MG63 (cell line): ENCODE data around the gene WASF3. TPM values are rescaled to one million over a fixed set of nuclear protein-coding genes. Genes with fewer than 3 reads are reported as not detected.
A peak's percentile ranks its signal among the peaks of the same experiment; 100 is the strongest.

Experiments
- DNase-seq: peaks from one replicate; pipeline ENCODE4 v3.0.0-alpha.2; 2020
- H3K27me3 ChIP-seq: fragments of 250-450 bp; sonication (Bioruptor Pico); 2 replicates; pipeline ENCODE4 v1.5.1; 2020; ENCODE audit warnings: mild to moderate bottlenecking, moderate library complexity
- H3K36me3 ChIP-seq: fragments of 250-450 bp; sonication (Bioruptor Pico); 2 replicates; pipeline ENCODE4 v1.5.1; 2020; ENCODE audit warnings: mild to moderate bottlenecking, moderate library complexity
- H3K4me3 ChIP-seq: fragments of 250-450 bp; sonication (Bioruptor Pico); 2 replicates; pipeline ENCODE4 v1.5.1; 2020; ENCODE audit warnings: mild to moderate bottlenecking, moderate library complexity
- H3K9me3 ChIP-seq: fragments of 250-450 bp; sonication (Bioruptor Pico); 2 replicates; pipeline ENCODE4 v1.5.1; 2020; ENCODE audit warnings: mild to moderate bottlenecking, moderate library complexity
- total RNA-seq: library from RNA; depleted of rRNA; stranded (reverse); fragments of >200 nt; shearing (Covaris generic); gene quantifications from 2 replicates; pipeline ENCODE4 v1.2.3, GENCODE V29; 2014; ENCODE audit warnings: low replicate concordance

The WASF3 gene
- total RNA-seq, 1 experiment from 2014 or later, result 6.0 TPM

- Histone ChIP-seq H3K36me3 (0 out of 2 replicates have a peak, but pooled peaks cover 4% of the 10 kb centered on the region), H3K9me3 (no peaks in the 10 kb centered on the region), H3K4me3 (no peak overlapping the region), H3K27me3 (no peaks in the 10 kb centered on the region)
- DNase-seq, result no peak
These were observed 139.8 kb downstream of the WASF3 start for GRCh38 chr13:26697069-26697955.

GRCh38 chr13:26698392-26699196 lies 141.1 kb downstream of the WASF3 start:
- H3K4me3 ChIP-seq, result no peak overlapping the region

GRCh38 chr13:26699197-26699490 lies 141.7 kb downstream of the WASF3 start:
- H3K9me3 ChIP-seq, result no peaks in the 10 kb centered on the region

More at GRCh38 chr13:26698392-26699196, 141.1 kb downstream of the WASF3 start:
- peak; percentile 69 for DNase-seq
- no peaks in the 10 kb centered on the region for H3K27me3 ChIP-seq
- no peaks in the 10 kb centered on the region for H3K36me3 ChIP-seq
- H3K9me3 ChIP-seq, result no peaks in the 10 kb centered on the region

GRCh38 chr13:26705536-26705935 lies 148.1 kb downstream of the WASF3 start:
- Histone ChIP-seq H3K4me3 (no peak overlapping the region), H3K27me3 (no peaks in the 10 kb centered on the region), H3K36me3 (no peaks in the 10 kb centered on the region), H3K9me3 (no peaks in the 10 kb centered on the region)
- no peak for DNase-seq

More at GRCh38 chr13:26699197-26699490, 141.7 kb downstream of the WASF3 start:
- H3K27me3 ChIP-seq, result no peaks in the 10 kb centered on the region
- no peak overlapping the region for H3K4me3 ChIP-seq
- DNase-seq, result no peak
- H3K36me3 ChIP-seq, result no peaks in the 10 kb centered on the region

GRCh38 chr13:26706381-26706780 lies 148.9 kb downstream of the WASF3 start:
- Histone ChIP-seq H3K27me3 (no peaks in the 10 kb centered on the region), H3K9me3 (no peaks in the 10 kb centered on the region), H3K4me3 (no peak overlapping the region), H3K36me3 (no peaks in the 10 kb centered on the region)
- DNase-seq, result no peak

GRCh38 chr13:26707122-26708006 lies 149.9 kb downstream of the WASF3 start:
- H3K27me3 ChIP-seq, result no peaks in the 10 kb centered on the region
- H3K9me3 ChIP-seq, result no peaks in the 10 kb centered on the region
- no peak overlapping the region for H3K4me3 ChIP-seq
- no peaks in the 10 kb centered on the region for H3K36me3 ChIP-seq
- peak; percentile 18 for DNase-seq

- DNase-seq, result no peak
- H3K9me3 ChIP-seq, result no peaks in the 10 kb centered on the region
- H3K36me3 ChIP-seq, result no peaks in the 10 kb centered on the region
- no peak overlapping the region for H3K4me3 ChIP-seq
- H3K27me3 ChIP-seq, result no peaks in the 10 kb centered on the region
These were observed 150.5 kb downstream of the WASF3 start for GRCh38 chr13:26708007-26708297.

GRCh38 chr13:26709461-26709860 lies 152.0 kb downstream of the WASF3 start:
- Histone ChIP-seq H3K9me3 (no peaks in the 10 kb centered on the region), H3K27me3 (no peaks in the 10 kb centered on the region), H3K36me3 (no peaks in the 10 kb centered on the region), H3K4me3 (no peak overlapping the region)
- DNase-seq, result no peak

GRCh38 chr13:26710166-26710565 lies 152.7 kb downstream of the WASF3 start:
- no peaks in the 10 kb centered on the region for H3K9me3 ChIP-seq
- no peak for DNase-seq
- no peak overlapping the region for H3K4me3 ChIP-seq
- no peaks in the 10 kb centered on the region for H3K36me3 ChIP-seq
- H3K27me3 ChIP-seq, result no peaks in the 10 kb centered on the region

GRCh38 chr13:26711211-26711610 lies 153.7 kb downstream of the WASF3 start:
- Histone ChIP-seq H3K27me3 (no peaks in the 10 kb centered on the region), H3K4me3 (no peak overlapping the region), H3K36me3 (no peaks in the 10 kb centered on the region), H3K9me3 (no peaks in the 10 kb centered on the region)
- no peak for DNase-seq

- Histone ChIP-seq H3K9me3 (no peaks in the 10 kb centered on the region), H3K36me3 (no peaks in the 10 kb centered on the region), H3K27me3 (no peaks in the 10 kb centered on the region), H3K4me3 (no peak overlapping the region)
- DNase-seq, result no peak
These were observed 155.9 kb downstream of the WASF3 start for GRCh38 chr13:26713341-26713740.

GRCh38 chr13:26716984-26717383 lies 159.5 kb downstream of the WASF3 start:
- H3K36me3 ChIP-seq, result no peaks in the 10 kb centered on the region
- DNase-seq, result no peak
- H3K27me3 ChIP-seq, result 0 out of 2 replicates have a peak, but pooled peaks cover 3% of the 10 kb centered on the region
- H3K4me3 ChIP-seq, result no peak overlapping the region
- no peaks in the 10 kb centered on the region for H3K9me3 ChIP-seq

- H3K9me3 ChIP-seq, result no peaks in the 10 kb centered on the region
- no peaks in the 10 kb centered on the region for H3K36me3 ChIP-seq
- no peak for DNase-seq
- H3K4me3 ChIP-seq, result no peak overlapping the region
- peaks cover 6% of the 10 kb centered on the region; the same call in 1 of the 2 replicates for H3K27me3 ChIP-seq
These were observed 160.7 kb downstream of the WASF3 start for GRCh38 chr13:26718146-26718545.

- no peak for DNase-seq
- H3K27me3 ChIP-seq, result peaks cover 6% of the 10 kb centered on the region; the same call in 1 of the 2 replicates
- no peaks in the 10 kb centered on the region for H3K9me3 ChIP-seq
- H3K36me3 ChIP-seq, result no peaks in the 10 kb centered on the region
- no peak overlapping the region for H3K4me3 ChIP-seq
These were observed 161.4 kb downstream of the WASF3 start for GRCh38 chr13:26718872-26719271.

- no peak overlapping the region for H3K4me3 ChIP-seq
- H3K27me3 ChIP-seq, result peaks cover 6% of the 10 kb centered on the region; the same call in 1 of the 2 replicates
- no peak for DNase-seq
- no peaks in the 10 kb centered on the region for H3K36me3 ChIP-seq
- no peaks in the 10 kb centered on the region for H3K9me3 ChIP-seq
These were observed 162.0 kb downstream of the WASF3 start for GRCh38 chr13:26719356-26719945.
